Activated T-helper 17 cell treated with anti-CD3 and anti-CD28 coated beads, Interleukin-2, amount 50 U/mL, for 72 hours (primary cell): ENCODE data around the gene R3HDML. TPM values are rescaled to one million over a fixed set of nuclear protein-coding genes. Genes with fewer than 3 reads are reported as not detected.

Source experiments
- ATAC-seq: fragments of 150-1000 bp; cut with Tn5 transposase; replicated peaks from 2 replicates; pipeline ENCODE4 v1.10.0; 2021; ENCODE audit warnings: mild to moderate bottlenecking, moderate library complexity
- H3K27ac Mint-ChIP-seq: one replicate; pipeline ENCODE4 v1.8.0; 2022; ENCODE audit warnings: mixed read lengths
- H3K27me3 Mint-ChIP-seq: one replicate; pipeline ENCODE4 v1.8.0; 2022; ENCODE audit warnings: mixed read lengths
- H3K36me3 Mint-ChIP-seq: one replicate; pipeline ENCODE4 v1.8.0; 2022; ENCODE audit warnings: low read depth, mild to moderate bottlenecking, mixed read lengths
- H3K4me1 Mint-ChIP-seq: one replicate; pipeline ENCODE4 v1.8.0; 2022; ENCODE audit warnings: mixed read lengths
- H3K4me3 Mint-ChIP-seq: one replicate; pipeline ENCODE4 v1.8.0; 2022; ENCODE audit warnings: mild to moderate bottlenecking, mixed read lengths
- H3K9me3 Mint-ChIP-seq: one replicate; pipeline ENCODE4 v1.8.0; 2022; ENCODE audit warnings: mixed read lengths
- total RNA-seq, 2 donors: library from RNA; stranded (reverse); gene quantifications; one replicate each; pipeline ENCODE4 v1.2.3, GENCODE V29; 2022

The R3HDML gene
- total RNA-seq, 2 donors from 2014 or later: not detected

- no peak overlapping the region for H3K4me3 Mint-ChIP-seq
- ATAC-seq: no peak
- H3K27ac Mint-ChIP-seq: no peak overlapping the region
- peaks cover 6% of the 10 kb centered on the region for H3K27me3 Mint-ChIP-seq
- no peaks in the 10 kb centered on the region for H3K4me1 Mint-ChIP-seq
- no peaks in the 10 kb centered on the region for H3K36me3 Mint-ChIP-seq
- no peaks in the 10 kb centered on the region for H3K9me3 Mint-ChIP-seq
These were observed 58.0 kb downstream of the R3HDML start for GRCh38 chr20:44394702-44395460.

- Mint-ChIP-seq H3K4me1 (no peaks in the 10 kb centered on the region), H3K36me3 (no peaks in the 10 kb centered on the region), H3K27me3 (peaks cover 6% of the 10 kb centered on the region), H3K9me3 (no peaks in the 10 kb centered on the region), H3K27ac (no peak overlapping the region), H3K4me3 (no peak overlapping the region)
- no peak for ATAC-seq
These were observed 58.9 kb downstream of the R3HDML start for GRCh38 chr20:44395461-44396340.

DNA sequence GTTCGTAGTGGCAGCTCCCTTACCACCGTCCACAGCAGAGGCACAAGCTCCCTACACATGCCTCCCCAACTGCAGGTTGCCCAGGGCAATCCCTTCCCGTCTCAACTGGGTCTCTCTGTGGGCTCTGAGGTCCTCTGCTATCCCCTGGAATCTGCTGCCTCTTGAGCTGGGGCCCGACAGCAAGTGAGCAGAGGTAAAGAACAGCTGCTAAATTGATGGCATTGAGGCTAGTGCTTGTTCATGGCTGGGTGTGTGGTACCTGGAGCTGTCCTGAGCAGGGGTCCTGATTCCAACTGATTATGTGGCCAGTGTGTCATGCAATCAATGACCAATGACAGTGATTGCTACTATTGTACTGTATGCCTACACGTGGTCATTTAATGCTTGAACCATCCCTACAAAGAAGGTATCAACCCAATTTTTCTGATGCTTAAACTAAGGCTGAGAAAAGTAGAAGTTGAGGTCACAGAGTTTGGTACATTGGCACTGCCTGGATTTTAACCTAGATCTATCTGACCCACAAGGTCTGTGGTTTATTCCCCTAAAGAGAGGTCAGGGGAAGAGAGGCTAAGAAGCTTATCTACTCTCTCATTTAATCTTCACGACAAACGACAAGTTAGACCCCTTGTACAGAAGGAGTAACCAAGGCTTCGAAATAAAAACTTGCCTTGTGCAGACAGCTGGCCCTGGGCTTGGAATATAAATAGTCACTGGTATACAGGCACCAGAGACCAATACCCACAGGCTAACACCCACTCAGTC is 59.7 kb downstream of the R3HDML start:
- Mint-ChIP-seq H3K9me3 (no peaks in the 10 kb centered on the region), H3K4me1 (no peaks in the 10 kb centered on the region), H3K27ac (no peak overlapping the region), H3K4me3 (no peak overlapping the region), H3K36me3 (no peaks in the 10 kb centered on the region), H3K27me3 (peaks cover 6% of the 10 kb centered on the region)
- ATAC-seq: no peak

DNA sequence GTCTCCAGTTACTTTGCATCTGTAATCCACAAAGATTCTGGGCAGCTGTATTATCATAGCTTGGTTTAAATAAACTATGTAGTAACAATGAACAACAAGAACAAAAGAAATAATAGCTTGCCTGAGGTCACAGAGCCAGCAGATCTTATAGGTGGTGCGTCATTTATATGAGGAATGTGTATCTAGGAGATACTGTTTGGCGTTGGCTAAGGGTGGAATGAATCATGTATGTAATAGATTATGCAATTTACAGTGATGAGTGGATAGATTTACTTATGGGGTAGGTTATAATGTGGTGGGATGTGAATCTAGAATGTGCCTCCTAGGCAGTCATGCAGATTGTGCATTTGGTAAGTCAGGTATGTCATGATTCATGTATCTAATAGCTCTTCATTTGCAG is 61.5 kb downstream of the R3HDML start:
- Mint-ChIP-seq H3K27me3 (peaks cover 11% of the 10 kb centered on the region), H3K27ac (no peak overlapping the region), H3K36me3 (no peaks in the 10 kb centered on the region), H3K4me1 (no peaks in the 10 kb centered on the region), H3K4me3 (no peak overlapping the region), H3K9me3 (no peaks in the 10 kb centered on the region)
- ATAC-seq: no peak

DNA sequence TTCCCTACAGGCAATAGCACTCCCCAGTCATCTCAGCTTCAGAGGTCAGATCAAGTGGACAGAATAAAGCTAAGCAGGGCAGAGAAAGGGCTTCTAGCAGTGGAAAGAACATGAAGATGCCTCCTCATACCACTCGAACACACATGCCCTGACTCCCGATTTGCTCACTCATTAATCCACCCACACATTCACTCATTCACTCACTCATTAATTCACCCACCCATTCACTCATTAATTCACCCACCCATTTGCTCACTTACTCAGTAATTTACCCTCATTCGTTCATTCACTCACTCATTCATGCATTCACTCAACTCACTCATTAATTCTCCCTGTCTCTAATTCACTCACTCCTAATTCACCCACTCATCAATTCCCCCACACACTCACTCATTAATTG is 62.6 kb downstream of the R3HDML start:
- no peaks in the 10 kb centered on the region for H3K36me3 Mint-ChIP-seq
- H3K27me3 Mint-ChIP-seq: peaks cover 11% of the 10 kb centered on the region
- H3K4me3 Mint-ChIP-seq: no peak overlapping the region
- H3K9me3 Mint-ChIP-seq: no peaks in the 10 kb centered on the region
- H3K27ac Mint-ChIP-seq: no peak overlapping the region
- ATAC-seq: no peak
- H3K4me1 Mint-ChIP-seq: no peaks in the 10 kb centered on the region

GRCh38 chr20:44400671-44400969 is 63.8 kb downstream of the R3HDML start:
- ATAC-seq: no peak
- no peaks in the 10 kb centered on the region for H3K4me1 Mint-ChIP-seq

More at GRCh38 chr20:44400671-44400969, 63.8 kb downstream of the R3HDML start:
- Mint-ChIP-seq H3K4me3 (no peak overlapping the region), H3K9me3 (no peaks in the 10 kb centered on the region), H3K27ac (no peak overlapping the region), H3K27me3 (peaks cover 11% of the 10 kb centered on the region), H3K36me3 (no peaks in the 10 kb centered on the region)

Other genes with a start within 250 kb of the R3HDML start
- gene JPH2, start 149.9 kb upstream of the R3HDML start, total RNA-seq: under 1 TPM; 0.09 to 0.42 TPM
- gene OSER1, start 126.3 kb upstream of the R3HDML start, total RNA-seq: 10 to 100 TPM; 30.5 to 38.6 TPM
- gene GDAP1L1, start 89.7 kb upstream of the R3HDML start, total RNA-seq: not detected
- 1 to 10 TPM; 2.2 TPM for gene FITM2, start 25.8 kb upstream of the R3HDML start, total RNA-seq
- not detected for gene HNF4A, start 18.7 kb downstream of the R3HDML start, total RNA-seq
- 10 to 100 TPM; 15.5 to 23.0 TPM for gene TTPAL, start 138.8 kb downstream of the R3HDML start, total RNA-seq
- 10 to 100 TPM; 68.7 to 86.8 TPM for gene SERINC3, start 185.0 kb downstream of the R3HDML start, total RNA-seq
- gene PKIG, start 245.5 kb downstream of the R3HDML start, total RNA-seq: 10 to 100 TPM in 1 of 2 donors, 1 to 10 TPM in 1; 4.4 to 11.9 TPM